Activated CD4-positive, alpha-beta T cell treated with anti-CD3 and anti-CD28 coated beads, Interleukin-2, Interleukin-4, amounts not matched to agents 100 ng/mL and 50 ng/mL, durations not matched to agents 16 hours and 8 hours (primary cell): ENCODE measurements around the gene TBCD.
"Not testable (repeated sequence)": the region's sequence is repeated elsewhere in the genome, so short reads cannot be mapped to it uniquely, and the experiment has no call there.

Source experiments
- DNase-seq: peaks from one replicate; pipeline ENCODE4 v3.0.0-alpha.2; 2020; ENCODE audit warnings: low spot score

Gene TBCD

GRCh38 chr17:82957961-82958561, 206.2 kb downstream of the TBCD start:
- DNase-seq, result no peak

GRCh38 chr17:82959242-82959930, 207.5 kb downstream of the TBCD start:
- no peak for DNase-seq

- DNase-seq, result no peak
These were observed 208.1 kb downstream of the TBCD start for GRCh38 chr17:82959990-82960418.

GRCh38 chr17:82960419-82961271, 208.8 kb downstream of the TBCD start:
- no peak for DNase-seq

- DNase-seq, result no peak
These were observed 209.7 kb downstream of the TBCD start for GRCh38 chr17:82961366-82962162.

GRCh38 chr17:82962163-82962720, 210.4 kb downstream of the TBCD start:
- no peak for DNase-seq

- DNase-seq, result peak; percentile 22
These were observed 211.5 kb downstream of the TBCD start for GRCh38 chr17:82963104-82963950.

GRCh38 chr17:82964451-82964850, 212.6 kb downstream of the TBCD start:
- DNase-seq, result not testable (repeated sequence)

GRCh38 chr17:82964851-82965341, 213.0 kb downstream of the TBCD start:
- no peak for DNase-seq

GRCh38 chr17:82965371-82965770, 213.5 kb downstream of the TBCD start:
- DNase-seq, result no peak

- no peak for DNase-seq
These were observed 214.6 kb downstream of the TBCD start for GRCh38 chr17:82966415-82966814.

GRCh38 chr17:82967268-82968032, 215.6 kb downstream of the TBCD start:
- no peak for DNase-seq

- not testable (repeated sequence) for DNase-seq
These were observed 216.4 kb downstream of the TBCD start for GRCh38 chr17:82968033-82968841.

- no peak for DNase-seq
These were observed 218.2 kb downstream of the TBCD start for GRCh38 chr17:82970067-82970466.

- DNase-seq, result no peak
These were observed 219.1 kb downstream of the TBCD start for GRCh38 chr17:82970818-82971590.

GRCh38 chr17:82972836-82973372, 221.0 kb downstream of the TBCD start:
- DNase-seq, result no peak

- no peak for DNase-seq
These were observed 221.7 kb downstream of the TBCD start for GRCh38 chr17:82973456-82974135.
